Heart right ventricle (tissue), 16 donors: ENCODE results near the gene DQX1. TPM values are rescaled to one million over a fixed set of nuclear protein-coding genes. Genes with fewer than 3 reads are reported as not detected.

Source experiments
- ATAC-seq, 8 donors: fragments of 200-7000 bp; cut with Tn5 transposase; one replicate each; pipeline ENCODE4 v1.9.1; 2020; ENCODE audit warnings: mild to moderate bottlenecking in 8 of 8, moderate library complexity in 8 of 8, moderate number of reproducible peaks in 1 of 8
- DNase-seq, 2 donors: peaks; one replicate each; pipeline ENCODE4 v3.0.0-alpha.2; 2020
- H3K27ac ChIP-seq, 10 donors: fragments of 200-600 bp; sonication (generic) in 2 of 10; one replicate each; pipeline versions ENCODE4 v1.5.0 to v1.8.0; 2020 to 2022; ENCODE audit warnings: mild to moderate bottlenecking in 3 of 10
- H3K27me3 ChIP-seq, 7 donors: fragments of 200-600 bp; one replicate each; pipeline ENCODE4 v1.8.0; 2021 to 2022; ENCODE audit warnings: mild to moderate bottlenecking in 2 of 7
- H3K36me3 ChIP-seq, 9 donors: fragments of 200-600 bp; sonication (generic) in 1 of 9; one replicate each; pipeline versions ENCODE4 v1.5.0 to v1.8.0; 2020 to 2022; ENCODE audit warnings: mild to moderate bottlenecking in 2 of 9
- H3K4me1 ChIP-seq, 9 donors: fragments of 200-600 bp; sonication (generic) in 1 of 9; one replicate each; pipeline versions ENCODE4 v1.5.0 to v1.8.0; 2020 to 2022; ENCODE audit warnings: mild to moderate bottlenecking in 4 of 9
- H3K4me3 ChIP-seq, 10 donors: fragments of 200-600 bp; sonication (generic) in 2 of 10; one replicate each; pipeline versions ENCODE4 v1.5.0 to v1.8.0; 2020 to 2022; ENCODE audit warnings: mild to moderate bottlenecking in 7 of 10, moderate library complexity in 2 of 10
- H3K9me3 ChIP-seq, 11 donors: fragments of 200-600 bp in 10 of 11; sonication (generic) in 2 of 11; one replicate each; pipeline versions ENCODE4 v1.5.0 to v1.8.0; 2013 to 2022; ENCODE audit warnings: mild to moderate bottlenecking in 2 of 11, control low read depth in 1 of 11, moderate library complexity in 1 of 11
- CTCF ChIP-seq, 9 donors: fragments of 200-600 bp; sonication (generic) in 2 of 9; IDR thresholded peaks; one replicate each; pipeline versions ENCODE4 v1.5.0 to v1.8.0; 2021 to 2022; ENCODE audit warnings: antibody characterized with exemption in 9 of 9, mild to moderate bottlenecking in 5 of 9, moderate library complexity in 1 of 9
- WGBS, 2 donors: extraction: QIAGEN DNeasy Blood & Tissue Kit; methylation state at CpG; one replicate each; pipeline ENCODE4 v1.1.7; 2013; ENCODE audit warnings: inconsistent platforms in 1 of 2; 5-methylcytosine and 5-hydroxymethylcytosine counted together
- intact Hi-C, 10 donors: fragments of 100-400 bp; cut with DNase I; formaldehyde crosslinking; loops; one replicate each; pipeline versions ENCODE4 v1.11.1 to v1.14.2; 2022
- long read RNA-seq, 3 donors: library from polyadenylated mRNA; unstranded; transcript quantifications; one replicate each; pipeline ENCODE4 v2.0.0, GENCODE V29; 2020 to 2021
- polyA plus RNA-seq, 2 donors: library from polyadenylated mRNA; stranded (reverse); fragments of 200-250 nt; gene quantifications; one replicate each; pipeline ENCODE4 v1.2.3, GENCODE V29; 2013
- total RNA-seq, 10 donors: library from RNA; stranded (reverse); fragmentation: NEBNext Ultra II Directional in 3 of 10; extraction: Animal tissue kit (Norgen Biotek cat#: 25700) in 3 of 10; gene quantifications; one replicate each; pipeline versions ENCODE4 v1.2.1 to v1.2.4, GENCODE V29; 2021 to 2023
- donor health status: Arrhythmogenic right ventricular cardiomyopathy.
- donor health status: ischemic (EF 13 %, LVEDD 7.1; RV severe dilation, severe dysfunction).
- donor health status: healthy with polysubstance abuse.
- donor health status: DM: no; HTN: yes; CAD: no.
- donor health status: DM: no; HTN: no; CAD: no.
- donor health status: ischemic (EF 25% LVEDD 6.9; RV normal size, moderate dysfunction).
- donor health status: ischemic (EF 25% LVEDD 5.7; RV mildly dilated, moderate dysfunction).
- donor health status: healthy.
- donor health status: DM: yes; HTN: yes; CAD: no.
- donor health status: Ischemic cardiomyopathy.
- donor health status: ischemic (EF 35%, LVEDD 5.7; RV mildly dilated, moderate dysfunction).
- donor health status: nonischemic (EF 11% LVEDD 7.7; RV severe dilation, severe dysfunction).
- donor health status: DM: yes; HTN: yes; CAD: no.
- donor health status: PGD.
- donor health status: ischemic (EF 29% LVEDD 5.4; RV normal size, mild dysfunction).
- donor health status: nonischemic (EF 23%, LVEDD 6.1; RV moderate dilation, normal function).

The DQX1 gene
- total RNA-seq = under 1 TPM in 1 of 10 donors, not detected in 9; 0.65 TPM
- under 1 TPM in 1 of 2 donors, not detected in 1; 0.03 TPM for polyA plus RNA-seq
- long read RNA-seq, donor 1 = 0 reads
- long read RNA-seq, donor 2 = 0 reads
- long read RNA-seq, donor 3 = 0 reads

- no peak for DNase-seq
- 89 to 91% methylated on average over 11 of the region's 11 CpGs for WGBS, 2 donors
- no peak for ATAC-seq
- H3K9me3 ChIP-seq = no peaks in the 10 kb centered on the region
- H3K27me3 ChIP-seq = peaks cover 0 to 8% (median under 1%) of the 10 kb centered on the region in 7 donors
- intact Hi-C loops = loop anchor here in 1 of 10 donors (5.0 kb wide), 1 partner anchor 44 kb away; the partner anchor contains the start of genes CCDC142 and TTC31
- no peak within 1 kb of the TSS for H3K27ac ChIP-seq
- peaks cover 6 to 25% (median 20%) of the 10 kb centered on the region in 9 donors for H3K4me1 ChIP-seq
- no peak for TF ChIP-seq CTCF (IDR thresholded peaks at IDR 0.05)
- H3K36me3 ChIP-seq = peaks cover 0 to 30% (median 23%) of the 10 kb centered on the region in 9 donors
- H3K4me3 ChIP-seq = no peak within 1 kb of the TSS
Observed at GRCh38 chr2:74525717-74526648, at the start of gene DQX1. Gene DQX1 (minus strand): TSS chr2:74526231. CDS start chr2:74525729, 502 bp downstream.

GRCh38 chr2:74575320-74575719, 49.3 kb upstream of the DQX1 start:
- ATAC-seq = no peak
- no peak for TF ChIP-seq CTCF (IDR thresholded peaks at IDR 0.05)
- Histone ChIP-seq H3K9me3 (no peaks in the 10 kb centered on the region), H3K27me3 (no peaks in the 10 kb centered on the region), H3K4me3 (no peak overlapping the region), H3K36me3 (no peaks in the 10 kb centered on the region), H3K4me1 (peaks cover 0 to 59% (median 0%) of the 10 kb centered on the region in 9 donors), H3K27ac (no peak overlapping the region)
- intact Hi-C loops = no loop called here
- DNase-seq = no peak
- WGBS, 2 donors = 85 to 88% methylated on average over 4 of the region's 4 CpGs

- Histone ChIP-seq H3K4me1 (peaks cover 0 to 60% (median 0%) of the 10 kb centered on the region in 9 donors), H3K27ac (peak overlapping the region in 2 of 10 donors; percentile 33), H3K4me3 (peak overlapping the region in 2 of 10 donors; percentile 6 to 12), H3K9me3 (no peaks in the 10 kb centered on the region), H3K36me3 (no peaks in the 10 kb centered on the region), H3K27me3 (no peaks in the 10 kb centered on the region)
- WGBS, 2 donors = 49 to 55% methylated on average over 7 of the region's 7 CpGs
- peak in 3 of 8 donors; percentile 21 to 34 (median 25) for ATAC-seq
- no peak for DNase-seq
- TF ChIP-seq CTCF (IDR thresholded peaks at IDR 0.05) = no peak
- intact Hi-C loops = no loop called here
Observed at GRCh38 chr2:74573747-74574562, 47.9 kb upstream of the DQX1 start.
